HG03097 (cell line): ENCODE measurements around the gene CUX1.
"Not testable (repeated sequence)": the region's sequence is repeated elsewhere in the genome, so short reads cannot be mapped to it uniquely, and the experiment has no call there.

Source experiments
- ATAC-seq: cut with Tn5 transposase; IDR thresholded peaks from one replicate; pipeline ENCODE4 v1.9.1; 2021; ENCODE audit not compliant: unreplicated experiment, low FRiP score

The CUX1 gene

GRCh38 chr7:101798173-101798572 is 19.3 kb upstream of the CUX1 start:
- not testable (repeated sequence) for ATAC-seq

GRCh38 chr7:101803203-101804087 is 14.0 kb upstream of the CUX1 start:
- ATAC-seq, result no peak

GRCh38 chr7:101804088-101804963 is 13.1 kb upstream of the CUX1 start:
- no peak for ATAC-seq

GRCh38 chr7:101804967-101805366 is 12.5 kb upstream of the CUX1 start:
- ATAC-seq, result no peak

DNA sequence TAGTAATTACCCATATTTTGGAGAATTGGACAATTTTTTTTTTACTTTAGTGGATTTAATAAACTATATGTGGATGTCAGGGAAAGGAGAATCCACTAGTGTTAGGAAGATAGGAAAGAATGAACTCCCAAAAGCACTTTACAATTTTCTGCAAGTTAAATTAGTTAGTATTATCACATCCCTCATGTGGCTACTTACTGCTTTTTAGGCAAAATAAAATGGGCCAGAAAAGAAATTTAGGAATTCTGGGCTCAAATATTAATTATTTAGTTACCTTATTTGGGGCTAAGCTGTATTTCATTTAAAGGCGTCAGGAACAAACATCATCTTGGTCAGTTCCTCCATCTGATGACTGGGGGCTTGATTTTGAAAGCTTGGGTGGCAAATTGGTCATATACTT is 4.8 kb upstream of the CUX1 start:
- no peak for ATAC-seq

GRCh38 chr7:101813402-101814019 is 3.9 kb upstream of the CUX1 start:
- ATAC-seq, result no peak

DNA sequence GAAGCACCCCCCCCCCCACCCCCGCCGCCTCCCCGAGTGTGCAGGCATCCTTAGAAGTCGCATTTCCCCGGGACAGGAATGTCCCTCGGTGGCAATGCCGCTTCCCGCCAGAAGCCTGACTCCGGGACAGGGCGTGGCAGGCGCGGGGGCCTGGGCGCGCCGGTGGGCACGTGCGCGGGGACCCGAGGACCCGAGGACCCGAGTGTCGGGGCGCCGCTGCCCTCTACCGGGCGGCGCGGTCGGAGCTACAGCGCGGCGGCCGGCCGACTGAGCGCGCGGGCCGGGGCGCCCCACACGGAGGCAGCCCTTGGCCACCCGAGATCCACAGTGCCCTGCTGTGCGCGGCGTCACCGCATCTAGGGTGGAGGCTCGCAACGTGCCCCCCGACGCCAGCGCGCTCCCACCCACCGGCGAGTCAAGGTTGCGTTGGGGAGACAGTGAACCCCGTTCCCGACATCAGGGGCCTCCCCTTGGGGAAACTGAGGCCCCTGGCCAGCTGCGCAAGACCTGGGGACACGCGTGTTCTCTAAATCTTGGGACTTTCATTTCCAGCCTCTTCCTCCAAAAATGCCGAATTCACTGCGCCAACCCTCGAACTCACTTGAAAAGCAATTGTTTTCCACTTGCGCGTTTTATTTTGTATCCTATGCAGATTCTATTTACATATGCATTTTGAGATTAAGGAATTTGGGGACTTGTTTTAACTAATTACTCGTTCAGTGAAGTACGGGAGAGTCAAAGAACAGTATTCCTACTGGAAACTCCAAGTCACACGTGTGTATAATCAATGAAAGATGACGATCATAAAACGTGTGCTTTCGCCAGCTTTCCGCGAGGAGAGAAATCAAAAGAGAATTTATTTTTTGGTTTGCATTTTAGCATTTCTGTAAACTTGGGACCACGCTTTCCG is 3.1 kb upstream of the CUX1 start:
- peak; percentile 38 for ATAC-seq

DNA sequence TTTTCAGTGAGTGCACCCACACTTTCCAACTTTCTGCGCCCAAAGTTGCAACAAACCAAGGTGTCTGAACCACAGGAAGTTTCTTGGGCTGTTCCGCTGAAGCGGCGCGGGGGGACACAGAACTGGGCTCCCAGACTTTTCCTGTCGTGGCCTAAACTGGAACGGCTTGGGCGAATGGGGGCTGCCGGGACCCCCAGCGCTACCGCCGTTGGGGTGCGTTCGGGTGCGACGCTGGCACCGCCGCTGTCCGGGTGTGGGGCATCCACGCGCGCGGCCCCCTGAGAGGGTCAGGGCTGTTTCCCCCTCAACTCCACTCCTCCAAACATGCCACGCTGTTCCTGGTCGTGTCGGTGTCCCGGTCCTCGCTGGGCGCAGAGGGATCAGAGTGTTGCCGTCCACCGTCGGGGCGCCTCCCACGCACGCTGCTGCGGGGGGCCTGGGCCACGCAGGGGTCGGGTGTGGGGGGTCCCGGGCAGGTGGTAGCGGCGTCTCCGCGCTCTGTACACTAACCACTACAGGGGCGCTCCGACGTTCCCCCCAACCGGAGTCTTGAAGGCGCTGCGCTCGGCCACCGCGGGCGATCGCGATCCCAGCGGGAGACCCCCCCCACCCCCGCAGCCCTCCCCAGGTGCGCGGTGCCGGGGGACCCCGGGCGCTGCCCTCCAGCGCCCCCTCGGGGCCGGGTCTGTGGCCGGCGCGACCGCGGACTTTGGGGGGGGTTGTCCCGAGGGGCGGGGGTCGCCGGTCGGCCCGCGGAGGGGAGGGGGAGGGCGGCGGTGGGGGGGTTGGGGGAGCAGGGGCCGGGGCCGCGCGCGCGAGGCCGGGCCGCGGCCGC is 2.2 kb upstream of the CUX1 start:
- ATAC-seq, result peak; percentile 41

DNA sequence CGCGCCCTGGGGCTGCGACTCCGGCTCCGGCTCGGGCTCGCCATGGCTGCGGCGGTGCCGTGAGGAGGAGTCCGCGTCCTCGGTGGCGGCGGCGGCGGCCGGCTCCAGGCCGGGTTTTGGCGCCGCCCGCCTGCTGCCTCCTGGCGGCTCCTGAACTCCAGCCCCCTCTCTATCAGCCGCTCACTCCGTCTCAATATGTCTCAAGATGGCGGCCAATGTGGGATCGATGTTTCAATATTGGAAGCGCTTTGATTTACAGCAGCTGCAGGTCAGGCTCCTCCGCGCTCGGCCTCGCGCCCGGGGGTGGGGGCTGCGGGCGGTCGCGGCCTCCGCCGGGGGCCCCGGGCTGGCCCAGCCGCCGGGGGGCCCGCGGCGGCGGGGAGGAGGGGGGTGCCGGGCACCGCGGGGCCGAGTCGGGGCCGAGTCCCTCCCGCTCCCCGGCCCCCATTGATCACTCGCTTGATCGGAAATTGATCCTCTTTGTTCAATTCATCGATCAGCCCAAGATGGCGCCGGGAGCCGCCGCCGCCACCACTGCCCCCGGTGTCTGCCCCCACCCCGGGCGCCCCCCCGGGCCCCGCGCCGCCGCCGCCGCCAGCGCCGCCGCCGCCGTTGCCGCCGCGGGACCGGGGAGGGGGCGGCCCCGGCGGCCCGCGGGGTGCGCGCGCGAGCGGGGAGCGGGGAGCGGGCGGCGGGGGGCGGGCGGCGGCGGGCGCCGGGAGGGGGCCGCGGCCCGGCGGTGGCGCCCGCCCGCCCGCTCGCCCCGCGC is 1.4 kb upstream of the CUX1 start:
- peak; percentile 38 for ATAC-seq

GRCh38 chr7:101816595-101817470 is 593 bp upstream of the CUX1 start:
- no peak for ATAC-seq

DNA sequence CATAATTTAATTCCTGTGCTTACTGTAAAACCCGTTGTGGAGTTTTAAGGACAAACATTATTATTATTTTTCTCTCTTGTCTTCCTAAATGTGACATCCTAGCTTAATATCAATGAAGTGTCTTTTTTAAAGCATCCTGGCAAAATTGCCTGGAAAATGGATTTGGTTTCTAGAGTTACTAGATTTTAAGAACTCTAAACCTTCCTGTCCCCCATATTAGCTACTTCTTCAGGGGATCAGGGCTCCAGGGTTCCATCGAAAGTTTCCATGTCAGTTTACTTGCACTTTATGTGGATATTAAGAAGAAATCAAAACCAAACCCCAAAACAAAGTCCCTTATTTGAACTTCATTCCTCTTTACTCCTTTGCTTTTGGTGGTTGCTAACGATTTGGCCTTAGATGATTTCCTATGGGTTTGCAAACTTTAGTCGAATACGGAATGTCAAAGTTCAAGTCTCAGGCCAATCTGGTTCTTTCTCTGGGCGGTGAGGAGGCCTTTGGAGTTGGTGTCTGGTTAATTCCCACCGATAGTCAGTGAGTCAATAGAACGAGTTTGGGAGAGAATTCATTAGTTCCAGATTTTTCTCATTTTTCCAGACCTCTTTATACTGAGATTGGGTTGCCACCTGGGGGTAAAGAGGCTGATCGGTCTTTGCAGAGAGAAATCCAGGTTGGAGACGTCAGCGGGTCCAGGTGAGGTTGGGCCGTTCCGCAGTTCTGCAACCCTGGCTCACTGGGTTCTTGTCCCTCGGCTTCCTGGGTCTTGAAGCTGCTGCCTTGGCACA is 1.1 kb downstream of the CUX1 start:
- no peak for ATAC-seq

GRCh38 chr7:101819183-101819582 is 1.8 kb downstream of the CUX1 start:
- no peak for ATAC-seq

DNA sequence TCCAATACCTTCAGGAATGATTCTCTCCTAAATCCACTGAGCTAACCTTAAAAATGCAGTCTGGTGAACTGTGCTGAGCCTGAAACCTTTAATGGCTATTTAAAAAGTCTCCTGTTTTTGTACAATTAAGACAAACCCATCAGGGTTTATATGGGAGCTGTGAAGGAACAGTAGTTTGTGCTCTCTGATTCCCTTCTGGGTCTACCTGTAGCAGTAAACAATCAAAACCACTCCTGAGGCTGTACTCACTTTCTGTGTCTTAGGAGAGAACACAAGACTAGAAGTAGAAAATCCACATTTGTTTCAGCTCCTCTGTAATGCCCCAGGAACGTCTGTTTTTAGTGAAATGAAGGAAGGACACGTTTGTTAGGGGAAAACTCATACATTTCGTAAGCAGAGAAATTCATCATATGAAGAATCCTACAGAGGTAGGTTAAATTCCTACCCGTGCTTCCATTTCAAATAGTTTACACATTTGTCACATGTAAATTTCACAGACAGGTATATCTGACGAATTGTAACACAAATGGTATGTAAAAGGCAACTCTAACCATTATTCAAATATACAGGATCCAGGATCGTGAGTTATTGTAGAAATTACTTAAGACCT is 2.6 kb downstream of the CUX1 start:
- ATAC-seq, result no peak

DNA sequence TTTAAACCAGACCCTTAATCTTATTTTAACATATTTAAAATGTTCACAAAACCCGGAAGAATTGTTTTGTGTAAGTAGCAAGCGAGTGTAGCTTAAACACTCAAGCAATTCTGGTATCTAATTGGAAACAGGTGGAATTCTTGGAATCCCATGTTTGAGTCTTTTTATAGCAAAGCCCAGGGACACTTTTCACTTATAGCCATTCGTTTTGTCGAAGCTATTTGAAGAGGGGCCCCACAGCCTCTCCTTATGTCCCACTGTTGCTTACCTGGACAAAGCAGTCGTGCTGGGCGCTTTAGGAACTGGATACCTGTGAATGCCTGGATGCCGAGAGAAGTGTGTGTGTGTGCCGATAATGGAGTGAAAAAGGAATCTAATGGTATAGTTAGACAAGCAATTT is 3.3 kb downstream of the CUX1 start:
- ATAC-seq, result no peak

GRCh38 chr7:101822632-101823031 is 5.2 kb downstream of the CUX1 start:
- not testable (repeated sequence) for ATAC-seq

DNA sequence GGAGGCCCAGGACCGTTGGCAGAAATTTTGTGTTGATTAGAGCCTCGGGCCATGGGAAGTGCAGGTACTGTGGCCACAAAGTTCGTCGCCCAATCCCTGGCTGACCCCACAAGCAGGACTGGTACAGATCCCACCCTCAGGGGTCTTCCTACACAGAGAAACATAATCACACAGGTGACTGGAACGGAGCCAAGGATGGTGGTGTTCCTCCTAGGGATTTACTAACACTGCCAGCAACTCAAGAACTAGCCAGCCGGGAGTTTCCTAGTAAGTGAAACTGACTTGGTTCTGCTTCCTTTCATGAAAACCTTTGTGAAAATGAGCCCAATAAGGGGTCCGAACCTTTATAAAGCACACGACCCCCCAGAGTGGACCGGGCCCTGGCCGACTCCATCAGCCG is 5.7 kb downstream of the CUX1 start:
- no peak for ATAC-seq
